Loucy (cell line): ENCODE results near the gene SKP2.

ENCODE experiments used
- H2AFZ ChIP-seq: fragments of 200-600 bp; sonication (generic); 2 replicates; pipeline ENCODE4 v1.6.0; 2016; ENCODE audit warnings: antibody characterized with exemption, mild to moderate bottlenecking, low read length, moderate library complexity
- H3F3A ChIP-seq: fragments of 200-600 bp; 2 replicates; pipeline ENCODE4 v1.6.0; 2016; ENCODE audit warnings: antibody characterized with exemption, low read depth, mild to moderate bottlenecking
- H3K27me3 ChIP-seq: fragments of 200-600 bp; sonication (generic); 2 replicates; pipeline ENCODE4 v1.6.1; 2014; ENCODE audit warnings: low read length, mild to moderate bottlenecking; ENCODE audit not compliant: insufficient read depth, poor library complexity, severe bottlenecking
- H3K36me3 ChIP-seq: fragments of 200-600 bp; sonication (generic); 2 replicates; pipeline ENCODE4 v1.6.1; 2016; ENCODE audit warnings: low read length; ENCODE audit not compliant: insufficient read depth
- H3K4me1 ChIP-seq: fragments of 200-600 bp; sonication (generic); 2 replicates; pipeline ENCODE4 v1.5.1; 2014; ENCODE audit warnings: low read length, mild to moderate bottlenecking; ENCODE audit not compliant: insufficient read depth, poor library complexity, severe bottlenecking
- H3K4me2 ChIP-seq: fragments of 200-600 bp; sonication (generic); 2 replicates; pipeline ENCODE4 v1.6.0; 2014; ENCODE audit warnings: antibody characterized with exemption, low read length, low read depth, mild to moderate bottlenecking; ENCODE audit not compliant: poor library complexity, severe bottlenecking
- H3K4me3 ChIP-seq: fragments of 200-600 bp; sonication (generic); 2 replicates; pipeline ENCODE4 v1.5.1; 2014; ENCODE audit warnings: low read length, mild to moderate bottlenecking, mixed read lengths; ENCODE audit not compliant: poor library complexity, severe bottlenecking
- H3K79me2 ChIP-seq: fragments of 200-600 bp; sonication (generic); 2 replicates; pipeline ENCODE4 v1.6.1; 2014; ENCODE audit warnings: low read length; ENCODE audit not compliant: insufficient read depth
- H3K9ac ChIP-seq: fragments of 200-600 bp; sonication (generic); 2 replicates; pipeline ENCODE4 v1.6.0; 2014; ENCODE audit warnings: mild to moderate bottlenecking, low read depth, low read length, moderate library complexity; ENCODE audit not compliant: poor library complexity, severe bottlenecking
- H3K9me2 ChIP-seq: fragments of 200-600 bp; sonication (generic); replicated peaks from 2 replicates; pipeline ENCODE4 v1.6.1; 2016; ENCODE audit warnings: low read depth, low read length, mixed read lengths
- H3K9me3 ChIP-seq: fragments of 200-600 bp; sonication (generic); 2 replicates; pipeline ENCODE4 v1.6.1; 2014; ENCODE audit warnings: mild to moderate bottlenecking, antibody characterized with exemption, low read length, low read depth; ENCODE audit not compliant: insufficient read depth
- H4K20me1 ChIP-seq: fragments of 200-600 bp; sonication (generic); 2 replicates; pipeline ENCODE4 v1.6.0; 2014; ENCODE audit warnings: antibody characterized with exemption, low read length, mild to moderate bottlenecking; ENCODE audit not compliant: insufficient read depth, poor library complexity, severe bottlenecking
- EZH2phosphoT487 ChIP-seq: fragments of 200-600 bp; IDR thresholded peaks from 2 replicates; pipeline ENCODE4 v1.6.1; 2018; ENCODE audit warnings: antibody characterized with exemption, mild to moderate bottlenecking, moderate library complexity, borderline replicate concordance
- TF ChIP-seq, protein P1 (sequence below): fragments of 200-600 bp; sonication (generic); conservative IDR thresholded peaks from 2 replicates; pipeline ENCODE4 v1.5.1; 2014; ENCODE audit warnings: mild to moderate bottlenecking, antibody characterized with exemption, low read length

Gene SKP2

DNA sequence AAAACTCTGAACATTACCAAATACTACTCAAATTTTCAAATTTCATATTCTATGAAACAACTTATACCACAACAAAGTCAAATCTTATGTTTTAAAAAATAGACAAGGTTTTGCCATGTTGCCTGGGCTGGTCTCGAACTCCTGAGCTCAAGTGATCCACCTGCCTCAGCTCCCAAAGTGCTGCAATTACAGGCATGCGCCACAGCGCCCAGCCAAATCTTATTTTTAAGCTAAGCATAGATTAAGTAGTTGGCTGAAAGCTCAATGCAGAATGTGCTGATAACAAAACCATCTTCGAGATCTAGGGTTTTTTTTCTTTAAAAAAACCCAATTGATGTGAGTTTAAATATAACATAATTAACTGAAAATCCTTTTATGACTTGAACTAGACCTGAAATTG, 6.6 kb upstream of the SKP2 start:
- Histone ChIP-seq H3K36me3 (peaks cover 9% of the 10 kb centered on the region; the same call in 1 of the 2 replicates), H3K9me3 (peaks cover 3% of the 10 kb centered on the region; the same call in 1 of the 2 replicates), H3K4me3 (no peak overlapping the region), H3K4me2 (no peak overlapping the region), H4K20me1 (no peaks in the 10 kb centered on the region), H3K79me2 (peaks cover 16% of the 10 kb centered on the region), H2AFZ (no peak overlapping the region), H3F3A (no peaks in the 10 kb centered on the region), H3K9me2 (no peaks in the 10 kb centered on the region), H3K27me3 (no peaks in the 10 kb centered on the region), H3K9ac (no peak overlapping the region), H3K4me1 (peaks cover 8% of the 10 kb centered on the region)
- TF ChIP-seq, protein P1, sequence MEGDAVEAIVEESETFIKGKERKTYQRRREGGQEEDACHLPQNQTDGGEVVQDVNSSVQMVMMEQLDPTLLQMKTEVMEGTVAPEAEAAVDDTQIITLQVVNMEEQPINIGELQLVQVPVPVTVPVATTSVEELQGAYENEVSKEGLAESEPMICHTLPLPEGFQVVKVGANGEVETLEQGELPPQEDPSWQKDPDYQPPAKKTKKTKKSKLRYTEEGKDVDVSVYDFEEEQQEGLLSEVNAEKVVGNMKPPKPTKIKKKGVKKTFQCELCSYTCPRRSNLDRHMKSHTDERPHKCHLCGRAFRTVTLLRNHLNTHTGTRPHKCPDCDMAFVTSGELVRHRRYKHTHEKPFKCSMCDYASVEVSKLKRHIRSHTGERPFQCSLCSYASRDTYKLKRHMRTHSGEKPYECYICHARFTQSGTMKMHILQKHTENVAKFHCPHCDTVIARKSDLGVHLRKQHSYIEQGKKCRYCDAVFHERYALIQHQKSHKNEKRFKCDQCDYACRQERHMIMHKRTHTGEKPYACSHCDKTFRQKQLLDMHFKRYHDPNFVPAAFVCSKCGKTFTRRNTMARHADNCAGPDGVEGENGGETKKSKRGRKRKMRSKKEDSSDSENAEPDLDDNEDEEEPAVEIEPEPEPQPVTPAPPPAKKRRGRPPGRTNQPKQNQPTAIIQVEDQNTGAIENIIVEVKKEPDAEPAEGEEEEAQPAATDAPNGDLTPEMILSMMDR = no peak; the same call in 1 of the 2 replicates
- no peak for TF ChIP-seq EZH2phosphoT487

GRCh38 chr5:36146390-36146789, 5.5 kb upstream of the SKP2 start:
- Histone ChIP-seq H3K4me3 (no peak overlapping the region), H3K9me2 (no peaks in the 10 kb centered on the region), H4K20me1 (no peaks in the 10 kb centered on the region), H3K27me3 (no peaks in the 10 kb centered on the region), H3K9ac (no peak overlapping the region), H3K9me3 (no peaks in the 10 kb centered on the region), H3K36me3 (no peaks in the 10 kb centered on the region), H3K79me2 (peaks cover 21% of the 10 kb centered on the region), H3K4me1 (peaks cover 12% of the 10 kb centered on the region), H2AFZ (no peak overlapping the region), H3K4me2 (no peak overlapping the region), H3F3A (no peaks in the 10 kb centered on the region)
- no peak for TF ChIP-seq EZH2phosphoT487
- TF ChIP-seq, protein P1 = no peak

GRCh38 chr5:36147681-36148080, 4.2 kb upstream of the SKP2 start:
- Histone ChIP-seq H3K4me2 (no peak overlapping the region), H3K36me3 (no peaks in the 10 kb centered on the region), H3K4me1 (peaks cover 12% of the 10 kb centered on the region), H3K9ac (no peak overlapping the region), H4K20me1 (no peaks in the 10 kb centered on the region), H3K79me2 (peaks cover 28% of the 10 kb centered on the region), H3K4me3 (no peak overlapping the region), H2AFZ (no peak overlapping the region), H3K9me3 (no peaks in the 10 kb centered on the region), H3F3A (no peaks in the 10 kb centered on the region), H3K27me3 (no peaks in the 10 kb centered on the region), H3K9me2 (no peaks in the 10 kb centered on the region)
- TF ChIP-seq, protein P1 = no peak
- no peak for TF ChIP-seq EZH2phosphoT487
